ENCODE results near the gene BMPR2.
"Not testable (repeated sequence)": the region's sequence is repeated elsewhere in the genome, so short reads cannot be mapped to it uniquely, and the experiment has no call there.

The BMPR2 gene

DNA sequence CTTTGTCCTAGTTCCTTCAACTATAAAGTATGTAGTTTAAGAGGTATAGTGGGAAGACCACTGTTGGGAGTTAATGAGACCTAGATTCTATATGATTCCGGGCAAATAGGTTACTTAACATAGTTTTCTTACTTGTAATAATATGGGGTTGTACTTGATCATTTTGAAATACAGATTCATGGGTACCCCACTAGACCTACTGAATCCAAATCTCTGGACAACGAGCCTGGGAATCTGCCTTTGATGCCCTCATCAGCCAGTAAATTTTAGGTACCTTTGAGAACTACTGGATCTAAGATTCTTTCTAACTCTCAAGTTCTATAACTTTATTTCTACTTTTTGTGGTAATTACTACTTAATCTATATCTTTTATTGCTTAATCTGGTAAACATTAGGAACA, 6.6 kb downstream of the BMPR2 start:
- no peak for DNase-seq (ENCODE audit: low spot score)

- not testable (repeated sequence) for DNase-seq (ENCODE audit: low spot score)
These were observed 10.4 kb downstream of the BMPR2 start for GRCh38 chr2:202386495-202386894.

- DNase-seq (ENCODE audit: low spot score): no peak
These were observed 11.6 kb downstream of the BMPR2 start for GRCh38 chr2:202387608-202388342.

GRCh38 chr2:202400941-202401340, 24.8 kb downstream of the BMPR2 start:
- no peak for DNase-seq (ENCODE audit: low spot score)

- DNase-seq (ENCODE audit: low spot score): no peak
These were observed 29.7 kb downstream of the BMPR2 start for GRCh38 chr2:202405798-202406197.

DNA sequence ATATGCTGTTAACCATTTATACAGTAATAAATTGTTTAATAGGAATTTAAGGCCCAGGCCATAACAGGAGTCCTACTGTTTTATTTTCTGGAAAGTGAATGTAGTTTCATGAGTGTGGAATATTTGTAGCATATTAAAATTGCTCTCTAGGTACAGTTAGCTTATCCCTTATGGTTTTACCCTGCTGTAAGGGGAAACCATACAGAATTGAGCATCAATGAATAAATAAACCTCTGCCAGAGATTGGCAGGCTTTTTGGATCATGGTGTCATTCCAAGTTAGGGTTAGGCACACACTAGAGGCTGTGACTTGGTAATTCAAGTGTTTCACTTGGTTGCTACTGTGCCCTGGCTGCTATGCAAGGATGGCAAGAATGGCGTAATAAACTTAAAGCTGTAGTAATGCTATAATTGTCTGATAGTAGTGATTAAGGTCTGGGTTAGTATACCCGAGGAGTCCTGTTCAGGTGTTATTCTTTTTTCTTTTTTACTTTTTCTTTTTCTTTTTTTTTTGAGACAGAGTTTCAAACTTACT, 30.4 kb downstream of the BMPR2 start:
- no peak for DNase-seq (ENCODE audit: low spot score)

- DNase-seq (ENCODE audit: low spot score): no peak
These were observed 32.5 kb downstream of the BMPR2 start for GRCh38 chr2:202408546-202409140.

DNA sequence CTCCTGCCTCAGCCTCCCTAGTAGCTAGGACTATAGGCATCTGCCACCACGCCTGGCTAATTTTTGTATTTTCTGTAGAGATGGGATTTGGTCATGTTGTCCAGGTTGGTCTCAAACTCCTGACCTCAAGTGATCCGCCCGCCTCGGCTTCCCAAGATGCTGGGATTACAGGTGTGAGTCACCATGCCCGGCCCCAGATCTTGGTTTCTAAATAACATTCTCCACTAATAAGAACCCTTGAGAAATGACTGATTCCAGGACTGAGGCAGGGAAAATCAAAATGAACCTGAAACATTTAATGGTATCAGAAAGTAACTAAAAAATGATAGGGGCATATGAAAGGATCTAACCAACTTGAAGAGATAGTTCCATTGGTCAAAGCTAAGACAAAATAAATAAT, 34.0 kb downstream of the BMPR2 start:
- DNase-seq (ENCODE audit: low spot score): no peak

GRCh38 chr2:202411097-202411496, 35.0 kb downstream of the BMPR2 start:
- DNase-seq (ENCODE audit: low spot score): no peak

DNA sequence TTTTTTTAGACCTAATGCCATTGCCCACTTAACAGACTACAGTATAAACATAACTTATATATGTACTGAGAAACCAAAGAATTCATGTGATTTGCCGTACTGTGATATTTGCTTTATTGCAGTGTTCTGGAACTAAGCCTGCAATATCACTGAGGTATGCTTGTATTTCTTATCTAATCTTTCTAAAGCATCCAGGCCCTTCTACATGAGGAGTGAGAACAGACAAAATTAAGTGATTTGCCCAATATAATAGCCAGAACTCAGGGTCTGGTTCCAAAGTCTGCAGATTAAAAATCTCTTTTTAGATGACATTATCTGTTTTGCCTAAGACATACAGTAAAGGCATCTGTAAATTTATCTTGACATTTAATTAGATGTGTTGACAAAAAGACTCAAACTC, 41.9 kb downstream of the BMPR2 start:
- no peak for DNase-seq (ENCODE audit: low spot score)

DNA sequence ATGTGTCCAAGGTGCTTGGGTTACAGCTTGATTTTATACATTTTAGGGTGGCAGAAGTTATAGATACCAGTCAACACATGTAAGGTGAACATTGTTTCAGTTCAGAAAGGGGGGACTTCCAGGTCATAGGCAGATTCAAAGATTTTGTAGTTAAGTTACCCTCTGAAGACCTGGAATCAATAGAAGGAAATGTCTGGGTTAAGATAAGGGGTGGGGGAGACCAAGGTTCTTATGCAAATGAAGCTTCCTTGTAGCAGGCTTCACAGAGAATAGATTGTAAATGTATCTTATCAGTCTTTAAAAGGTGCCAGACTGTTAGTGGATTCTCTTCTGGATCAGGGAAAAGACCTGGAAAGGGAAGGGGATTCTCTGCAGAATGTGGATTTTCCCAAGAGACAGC, 42.4 kb downstream of the BMPR2 start:
- DNase-seq (ENCODE audit: low spot score): no peak

GRCh38 chr2:202423139-202423538, 47.0 kb downstream of the BMPR2 start:
- DNase-seq (ENCODE audit: low spot score): no peak

DNA sequence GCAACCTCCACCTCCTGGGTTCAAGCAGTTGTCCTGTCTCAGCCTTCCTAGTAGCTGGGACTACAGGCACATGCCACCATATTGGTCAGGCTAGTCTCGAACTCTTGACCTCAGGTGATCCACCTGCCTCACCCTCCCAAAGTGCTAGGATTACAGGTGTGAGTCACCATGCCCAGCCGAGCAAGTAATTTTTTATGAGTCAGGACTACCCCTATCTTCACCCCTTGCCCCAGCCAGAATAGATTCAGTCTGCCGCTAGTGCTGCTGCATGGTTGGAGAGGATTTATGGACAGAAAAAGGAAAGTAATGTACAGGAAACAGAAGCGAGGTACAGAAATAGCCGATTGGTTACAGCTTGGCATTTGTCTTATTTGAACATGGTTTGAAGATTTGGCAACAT, 48.9 kb downstream of the BMPR2 start:
- DNase-seq (ENCODE audit: low spot score): no peak

- no peak for DNase-seq (ENCODE audit: low spot score)
These were observed 50.6 kb downstream of the BMPR2 start for GRCh38 chr2:202426751-202427150.

GRCh38 chr2:202429164-202429980, 53.2 kb downstream of the BMPR2 start:
- DNase-seq (ENCODE audit: low spot score): no peak

DNA sequence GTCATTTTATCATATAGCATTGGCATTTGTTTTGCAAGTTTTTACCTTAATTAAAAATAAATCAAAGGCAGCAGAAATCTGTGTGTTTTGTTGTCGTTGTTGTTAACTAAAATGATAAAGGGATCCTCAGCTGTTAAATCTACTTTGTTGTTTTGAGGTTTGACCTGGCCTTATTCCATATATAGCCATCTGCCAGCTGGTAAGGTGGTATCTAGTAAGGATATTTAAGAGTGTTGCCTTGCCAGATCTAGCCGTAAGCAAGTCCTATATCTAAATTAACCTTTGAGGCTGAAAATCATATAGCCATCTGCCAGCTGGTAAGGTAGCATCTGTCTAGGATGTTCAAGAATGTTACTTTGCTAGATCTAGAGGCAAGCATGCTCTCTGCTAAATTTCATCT, 56.6 kb downstream of the BMPR2 start:
- peak; percentile 56 for DNase-seq (ENCODE audit: low spot score)

DNA sequence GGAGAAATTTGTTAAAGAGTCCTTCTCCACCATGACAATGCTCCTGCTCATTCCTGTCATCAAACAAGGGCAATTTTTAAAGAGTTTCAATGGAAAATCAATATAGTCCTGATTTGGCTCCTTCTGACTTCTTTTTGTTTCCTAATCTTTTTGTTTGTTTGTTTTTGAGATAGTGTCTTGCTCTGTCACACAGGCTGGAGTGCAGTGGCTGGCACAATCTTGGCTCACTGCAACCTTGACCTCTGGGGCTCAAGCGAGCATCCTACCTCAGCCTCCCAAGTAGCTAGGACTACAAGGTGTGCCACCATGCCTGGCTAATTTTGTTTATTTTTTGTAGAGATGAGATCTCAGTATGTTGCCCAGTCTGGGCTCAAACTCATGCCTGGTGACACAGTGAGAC, 58.3 kb downstream of the BMPR2 start:
- DNase-seq (ENCODE audit: low spot score): no peak

DNA sequence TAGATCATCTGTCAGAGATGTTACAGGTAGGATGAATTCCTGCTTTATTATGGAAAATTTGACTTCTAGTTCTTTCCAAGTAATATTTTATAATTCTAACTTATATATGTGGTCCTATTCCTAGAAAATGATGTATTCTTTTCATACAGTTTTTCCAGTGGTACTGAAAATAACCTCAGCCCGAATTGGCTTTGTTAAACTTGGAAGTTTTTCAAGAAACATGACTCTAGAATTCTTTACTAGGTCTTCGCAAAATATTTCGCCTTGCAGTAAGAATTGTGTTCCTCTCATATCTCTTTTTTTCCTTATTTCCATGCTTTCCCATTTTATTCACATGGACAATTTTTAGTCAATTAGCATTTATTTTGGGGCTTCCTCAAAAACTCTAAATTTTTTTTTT, 60.5 kb downstream of the BMPR2 start:
- no peak for DNase-seq (ENCODE audit: low spot score)

- not testable (repeated sequence) for DNase-seq (ENCODE audit: low spot score)
These were observed 64.0 kb downstream of the BMPR2 start for GRCh38 chr2:202440117-202440516.

DNA sequence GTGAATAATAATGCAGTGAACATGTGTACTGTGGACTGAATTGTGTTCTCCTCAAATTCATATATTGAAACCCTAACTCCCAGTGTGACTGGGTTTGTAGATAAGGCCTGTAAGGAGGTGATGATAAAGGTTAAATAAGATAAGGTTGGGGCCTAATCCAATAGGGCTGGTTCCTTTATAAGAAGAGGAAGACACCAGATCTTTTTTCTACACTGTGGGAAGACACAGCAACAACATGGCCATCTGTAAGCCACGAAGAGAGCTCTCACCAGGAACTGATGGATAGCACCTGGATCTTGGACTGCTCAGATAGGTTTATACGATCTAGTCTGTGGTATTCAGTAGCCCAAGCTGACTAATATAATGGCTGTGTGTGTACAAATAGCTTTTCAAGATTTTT, 66.8 kb downstream of the BMPR2 start:
- no peak for DNase-seq (ENCODE audit: low spot score)

DNA sequence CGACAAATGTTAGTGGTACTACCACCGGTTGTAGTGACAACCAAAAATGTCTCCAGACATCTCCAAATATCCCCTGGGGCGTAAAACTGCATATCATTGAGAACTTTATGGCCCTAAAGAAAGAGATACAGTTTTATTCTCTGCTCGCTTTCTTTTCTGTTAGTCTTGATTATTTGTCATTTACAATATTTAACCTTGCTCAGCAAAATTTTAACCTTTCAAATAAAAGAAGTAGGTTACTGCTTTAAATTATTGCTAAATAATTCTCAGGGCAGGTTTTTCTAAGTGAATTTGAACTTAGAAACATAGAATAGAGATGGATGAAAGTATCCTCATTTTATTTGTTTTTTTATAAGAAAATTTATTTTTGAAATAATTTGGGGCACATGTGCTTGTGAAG, 67.9 kb downstream of the BMPR2 start:
- no peak for DNase-seq (ENCODE audit: low spot score)

- no peak for DNase-seq (ENCODE audit: low spot score)
These were observed 73.2 kb downstream of the BMPR2 start for GRCh38 chr2:202449344-202449743.

DNA sequence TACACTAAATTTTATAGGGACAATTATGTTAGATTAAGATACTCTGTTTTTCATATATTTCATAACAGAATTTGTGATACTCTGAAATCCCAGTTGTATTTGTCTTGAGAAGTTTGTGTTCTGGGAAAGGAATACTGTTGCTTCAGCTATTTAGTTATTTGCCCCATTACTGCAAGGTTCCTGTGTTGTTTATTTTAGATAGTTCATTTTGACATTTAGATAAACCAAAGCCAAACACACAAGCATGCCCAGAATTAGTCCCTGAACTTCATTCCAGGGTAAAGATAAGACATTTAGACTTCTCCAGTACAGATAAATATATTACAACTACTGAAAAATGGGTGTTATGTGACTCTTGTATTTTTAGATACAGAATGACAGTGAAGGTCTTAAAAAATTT, 74.7 kb downstream of the BMPR2 start:
- DNase-seq (ENCODE audit: low spot score): no peak

Data from cerebellar cortex (tissue), 1 donor.